RWPE1 (cell line): ENCODE results near the gene DYNC1H1.
A peak's percentile ranks its signal among the peaks of the same experiment; 100 is the strongest.
"Not testable (repeated sequence)": the region's sequence is repeated elsewhere in the genome, so short reads cannot be mapped to it uniquely, and the experiment has no call there.

Experiments
- CTCF ChIA-PET: fragments of 350-600 bp; sonication (Branson Sonifier 250); formaldehyde crosslinking; extraction: SDS; loops from one replicate; lab custom pipeline; 2021; lab: Yijun Ruan, JAX
- POLR2A ChIA-PET: fragments of 400-600 bp; formaldehyde crosslinking; extraction: SDS; loops from one replicate; lab custom pipeline; 2020; ENCODE audit warnings: antibody characterized with exemption; ENCODE audit not compliant: low non-redundant PET; lab: Yijun Ruan, JAX
- DNase-seq: peaks from one replicate; pipeline ENCODE4 v3.0.0; 2012; ENCODE audit warnings: low spot score
- H3K27ac ChIP-seq: fragments of 450-650 bp; 2 replicates; pipeline ENCODE4 v1.5.1; 2017
- CTCF ChIP-seq: fragments of 450-650 bp; conservative IDR thresholded peaks from 2 replicates; pipeline ENCODE4 v1.5.1; 2017; ENCODE audit warnings: low read depth, mild to moderate bottlenecking

Gene DYNC1H1

GRCh38 chr14:101965770-101966722 lies 1.7 kb downstream of the DYNC1H1 start:
- TF ChIP-seq CTCF, result no peak
- ChIA-PET POLR2A (interaction anchor here (0.7 kb wide), 1 partner anchor 18 kb away, joined by 5 read pairs; no protein-coding TSS in a partner anchor), CTCF (interaction anchor here (0.6 kb wide), 1 partner anchor 81 kb away, joined by 3 read pairs; no protein-coding TSS in a partner anchor)
- peak overlapping the region; percentile 86 for H3K27ac ChIP-seq
- DNase-seq, result no peak

GRCh38 chr14:101966742-101967141 lies 2.4 kb downstream of the DYNC1H1 start:
- CTCF ChIA-PET, result interaction anchor here (1.0 kb wide), 1 partner anchor 8 kb away, joined by 3 read pairs; no protein-coding TSS in a partner anchor

DNA sequence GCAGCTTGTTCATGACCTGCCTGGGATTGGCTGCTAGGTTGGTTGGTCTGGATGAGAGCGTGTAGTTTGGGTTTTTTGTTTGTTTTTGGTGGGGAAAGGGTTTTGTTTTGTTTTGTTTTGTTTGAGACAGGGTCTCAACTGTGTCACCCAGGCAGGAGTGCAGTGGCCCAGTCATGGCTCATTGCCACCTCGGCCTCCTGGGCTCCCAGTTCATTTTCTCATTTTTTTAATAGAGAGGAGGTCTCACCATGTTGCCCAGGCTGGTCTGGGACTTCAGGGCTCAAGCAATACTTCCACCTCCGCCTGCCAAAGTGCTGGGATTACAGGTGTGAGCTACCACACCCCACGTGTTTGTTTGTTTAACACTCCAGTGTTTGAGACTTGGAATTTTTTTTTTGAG lies 3.8 kb downstream of the DYNC1H1 start:
- ChIA-PET CTCF (no interaction called here), POLR2A (no interaction called here)
- H3K27ac ChIP-seq, result peak overlapping the region; percentile 44
- no peak for DNase-seq
- TF ChIP-seq CTCF, result no peak

More at GRCh38 chr14:101966742-101967141, 2.4 kb downstream of the DYNC1H1 start:
- no peak for TF ChIP-seq CTCF
- no peak for DNase-seq
- no peak overlapping the region for H3K27ac ChIP-seq
- POLR2A ChIA-PET, result no interaction called here

DNA sequence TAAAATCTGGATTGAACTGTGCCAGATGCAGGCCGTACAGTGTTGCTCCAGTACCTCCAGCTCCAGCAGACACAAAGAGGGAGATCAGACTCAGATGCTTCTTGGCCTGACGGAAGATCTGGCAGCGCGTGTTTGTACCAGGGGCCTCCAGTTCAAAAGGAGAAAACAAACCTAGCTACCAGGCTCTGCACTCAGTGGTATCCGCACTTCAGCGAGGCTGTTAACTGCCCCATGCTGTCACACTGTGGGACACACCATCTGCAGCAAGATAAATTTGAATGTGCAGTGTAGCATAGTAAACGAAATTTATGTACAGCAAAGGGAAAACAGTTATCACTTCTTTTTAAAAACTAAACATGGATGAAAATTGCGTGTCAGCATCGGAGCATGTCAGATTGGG lies 5.1 kb downstream of the DYNC1H1 start:
- POLR2A ChIA-PET, result no interaction called here
- CTCF ChIA-PET, result interaction anchor here (0.6 kb wide), 1 partner anchor 12 kb away, joined by 3 read pairs; no protein-coding TSS in a partner anchor
- TF ChIP-seq CTCF, result no peak
- DNase-seq, result no peak
- H3K27ac ChIP-seq, result peak overlapping the region; percentile 44

DNA sequence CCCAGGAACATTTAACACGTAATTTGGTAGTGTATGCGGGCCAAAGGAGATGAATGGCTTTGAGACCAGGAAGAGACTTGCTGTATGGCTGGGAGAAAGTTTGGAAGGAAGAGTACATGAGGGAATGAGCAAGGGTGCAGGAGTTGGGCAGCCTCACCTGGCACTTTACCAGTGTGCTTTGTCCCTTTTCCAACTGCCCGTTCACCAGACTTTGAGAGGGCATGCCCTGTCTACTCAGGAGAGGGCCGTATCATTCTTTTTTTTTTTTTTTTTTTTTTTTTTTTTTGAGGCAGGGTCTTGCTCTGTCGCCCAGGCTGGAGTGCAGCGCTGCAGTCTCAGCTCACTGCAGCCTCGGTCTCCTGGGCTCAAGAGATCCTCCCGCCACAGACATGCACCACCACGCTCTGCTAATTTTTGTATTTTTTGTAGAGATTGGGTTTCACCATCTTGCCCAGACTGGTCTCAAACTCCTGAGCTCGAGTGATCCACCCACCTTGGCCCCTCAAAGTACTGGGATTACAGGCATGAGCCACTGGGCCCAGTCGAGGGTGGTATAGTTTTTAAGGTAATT lies 6.5 kb downstream of the DYNC1H1 start:
- no peak for DNase-seq
- H3K27ac ChIP-seq, result peak overlapping the region; percentile 77
- ChIA-PET POLR2A (no interaction called here), CTCF (no interaction called here)
- no peak for TF ChIP-seq CTCF

GRCh38 chr14:101971458-101971857 lies 7.1 kb downstream of the DYNC1H1 start:
- DNase-seq, POLR2A ChIA-PET, CTCF ChIA-PET: not testable (repeated sequence)
- H3K27ac ChIP-seq, result peak overlapping the region; percentile 77
